Measurements from ENCODE around the gene AP5M1. TPM values are rescaled to one million over a fixed set of nuclear protein-coding genes. Genes with fewer than 3 reads are reported as not detected.

AP5M1 gene
- total and polyA plus RNA-seq, 10 of the 15 experiments (the other 5 are each of a cell fraction or from before 2014, with no cell fraction given): 23.9 to 66.0 (median 38.4) TPM

DNA sequence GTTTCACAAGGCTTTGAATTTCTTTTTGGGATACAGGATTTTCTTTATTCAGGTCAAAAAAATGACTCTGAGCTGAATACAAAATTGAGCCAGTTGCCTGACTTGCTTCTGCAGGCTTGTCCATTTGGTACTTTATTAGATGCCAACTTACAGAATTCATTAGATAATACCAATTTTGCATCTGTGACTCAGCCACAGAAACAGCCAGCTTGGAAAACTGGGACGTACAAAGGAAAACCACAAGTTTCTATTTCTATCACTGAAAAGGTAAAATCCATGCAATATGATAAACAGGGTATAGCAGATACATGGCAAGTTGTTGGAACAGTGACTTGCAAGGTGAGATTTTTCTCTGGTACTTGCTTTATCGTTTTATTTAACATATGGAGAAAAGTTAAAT is 5.8 kb downstream of the AP5M1 start:
- FAIRE-seq (no peak), ATAC-seq (no peak), DNase-seq (ENCODE audit: low read depth, low spot score) (no peak)
- intact Hi-C loops (cut with micrococcal nuclease; ENCODE audit: unreplicated experiment): no loop called here
- H3K9ac ChIP-seq (ENCODE audit: control insufficient read depth, insufficient read depth, low read length): no peak overlapping the region
- H3K27me3 ChIP-seq (replicated peaks in 1 of 2; ENCODE audit: control insufficient read depth in 2 of 2, insufficient read depth in 2 of 2, low read length in 1 of 2): no peaks in the 10 kb centered on the region
- no peak overlapping the region for H3K4me2 ChIP-seq (ENCODE audit: control insufficient read depth, insufficient read depth)
- peaks cover 2% of the 10 kb centered on the region; the same call in 1 of the 3 replicates for H3K9me3 ChIP-seq (replicated peaks; ENCODE audit: control insufficient read depth, insufficient read depth, low read length)
- SMC1A ChIA-PET (ENCODE audit: uncharacterized antibody, unreplicated experiment): no interaction called here
- CTCF ChIA-PET: no interaction called here
- peaks cover 8% of the 10 kb centered on the region; the same call in 1 of the 2 replicates for H3K4me1 ChIP-seq (ENCODE audit: control insufficient read depth, insufficient read depth, low read length)
- TF ChIP-seq, protein P1, sequence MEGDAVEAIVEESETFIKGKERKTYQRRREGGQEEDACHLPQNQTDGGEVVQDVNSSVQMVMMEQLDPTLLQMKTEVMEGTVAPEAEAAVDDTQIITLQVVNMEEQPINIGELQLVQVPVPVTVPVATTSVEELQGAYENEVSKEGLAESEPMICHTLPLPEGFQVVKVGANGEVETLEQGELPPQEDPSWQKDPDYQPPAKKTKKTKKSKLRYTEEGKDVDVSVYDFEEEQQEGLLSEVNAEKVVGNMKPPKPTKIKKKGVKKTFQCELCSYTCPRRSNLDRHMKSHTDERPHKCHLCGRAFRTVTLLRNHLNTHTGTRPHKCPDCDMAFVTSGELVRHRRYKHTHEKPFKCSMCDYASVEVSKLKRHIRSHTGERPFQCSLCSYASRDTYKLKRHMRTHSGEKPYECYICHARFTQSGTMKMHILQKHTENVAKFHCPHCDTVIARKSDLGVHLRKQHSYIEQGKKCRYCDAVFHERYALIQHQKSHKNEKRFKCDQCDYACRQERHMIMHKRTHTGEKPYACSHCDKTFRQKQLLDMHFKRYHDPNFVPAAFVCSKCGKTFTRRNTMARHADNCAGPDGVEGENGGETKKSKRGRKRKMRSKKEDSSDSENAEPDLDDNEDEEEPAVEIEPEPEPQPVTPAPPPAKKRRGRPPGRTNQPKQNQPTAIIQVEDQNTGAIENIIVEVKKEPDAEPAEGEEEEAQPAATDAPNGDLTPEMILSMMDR (IDR thresholded peaks at IDR 0.05 in 2 of 3, conservative IDR thresholded peaks at IDR 0.05 in 1 of 3; ENCODE audit: control insufficient read depth in 2 of 3, extremely low read depth in 1 of 3, insufficient read depth in 1 of 3, low read depth in 3 of 3, low read length in 3 of 3): no peak
- no peak for TF ChIP-seq ZNF217 (IDR thresholded peaks at IDR 0.05)
- no peak for TF ChIP-seq ZBED1 (IDR thresholded peaks at IDR 0.05; ENCODE audit: borderline replicate concordance)
- TF ChIP-seq FOS (IDR thresholded peaks at IDR 0.05; ENCODE audit: borderline replicate concordance, extremely low read depth, insufficient read length): no peak
- TF ChIP-seq EED (IDR thresholded peaks at IDR 0.05; ENCODE audit: low read depth): no peak
- TF ChIP-seq SREBF1 (IDR thresholded peaks at IDR 0.05; ENCODE audit: low read length): no peak
- TF ChIP-seq SUZ12 (IDR thresholded peaks at IDR 0.05; ENCODE audit: unreplicated experiment): no peak
- no peak for TF ChIP-seq LARP7 (IDR thresholded peaks at IDR 0.05)
- no peak for TF ChIP-seq IRF4 (IDR thresholded peaks at IDR 0.05; ENCODE audit: low read depth, low read length)
- TF ChIP-seq KAT2A (conservative IDR thresholded peaks at IDR 0.05; ENCODE audit: control insufficient read depth, low read depth, low read length): no peak
- no peak for TF ChIP-seq POLR2AphosphoS5 (IDR thresholded peaks at IDR 0.05; ENCODE audit: low read length)
- TF ChIP-seq MEF2A (IDR thresholded peaks at IDR 0.05; ENCODE audit: insufficient read depth, low read depth, low read length): no peak
- TF ChIP-seq, protein P2, sequence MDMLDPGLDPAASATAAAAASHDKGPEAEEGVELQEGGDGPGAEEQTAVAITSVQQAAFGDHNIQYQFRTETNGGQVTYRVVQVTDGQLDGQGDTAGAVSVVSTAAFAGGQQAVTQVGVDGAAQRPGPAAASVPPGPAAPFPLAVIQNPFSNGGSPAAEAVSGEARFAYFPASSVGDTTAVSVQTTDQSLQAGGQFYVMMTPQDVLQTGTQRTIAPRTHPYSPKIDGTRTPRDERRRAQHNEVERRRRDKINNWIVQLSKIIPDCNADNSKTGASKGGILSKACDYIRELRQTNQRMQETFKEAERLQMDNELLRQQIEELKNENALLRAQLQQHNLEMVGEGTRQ (IDR thresholded peaks at IDR 0.05; ENCODE audit: borderline replicate concordance, low read depth, low read length): no peak
- no peak for TF ChIP-seq DPF2 (IDR thresholded peaks at IDR 0.05)
- no TSS peak for BruUV-seq (replicated peaks)
- H2AFZ ChIP-seq (ENCODE audit: control insufficient read depth, low read depth, low read length): no peak overlapping the region
- POLR2A ChIA-PET: no interaction called here
- H3K36me3 ChIP-seq (ENCODE audit: control insufficient read depth in 2 of 2, insufficient read depth in 2 of 2, low read length in 1 of 2): peaks cover 0 to 14% of the 10 kb centered on the region in 2 experiments; a peak in 2 of 4 replicates
- no peaks in the 10 kb centered on the region for H4K20me1 ChIP-seq (ENCODE audit: control insufficient read depth, insufficient read depth)
- no peak overlapping the region for H3K27ac ChIP-seq (ENCODE audit: control insufficient read depth, insufficient read depth)
- 76% methylated on average over 2 of the region's 2 CpGs for WGBS (ENCODE audit: insufficient coverage, insufficient replicate concordance, low lambda C conversion rate, missing lambda C conversion rate)
- no peak overlapping the region for H3K4me3 ChIP-seq
- in situ Hi-C loops (cut with MboI): no loop called here
- H3K79me2 ChIP-seq (ENCODE audit: control insufficient read depth, insufficient read depth, low read length): peaks cover 53% of the 10 kb centered on the region
- RAD21 ChIA-PET (ENCODE audit: unreplicated experiment): no interaction called here
